Measurements from ENCODE around the gene TRIP4.

TRIP4 gene

GRCh38 chr15:64387562-64388168 is at the start of gene TRIP4:
Gene TRIP4, plus strand, starts transcription at chr15:64387836. Its CDS starts 28 bp downstream, at chr15:64387864.
- Histone ChIP-seq H3K4me3 (peak within 1 kb of the TSS; percentile 69 to 85), H3K4me1 (peaks cover 0 to 17% (median 11%) of the 10 kb centered on the region in 4 donors), H3K27me3 (no peaks in the 10 kb centered on the region), H3K9me3 (no peaks in the 10 kb centered on the region), H3K36me3 (peaks cover 0 to 20% (median 0%) of the 10 kb centered on the region in 3 donors), H3K27ac (peak within 1 kb of the TSS; percentile 71 to 76)
- intact Hi-C loops (cut with DNase I; ENCODE audit: low total_unique reads) = no loop called here
- TF ChIP-seq CTCF (IDR thresholded peaks at IDR 0.05) = no peak
- DNase-seq = peak; percentile 96 to 97

- H3K4me3 ChIP-seq = no peak overlapping the region
- H3K27me3 ChIP-seq = no peaks in the 10 kb centered on the region
- intact Hi-C loops (cut with DNase I; ENCODE audit: low total_unique reads) = no loop called here
- TF ChIP-seq CTCF (IDR thresholded peaks at IDR 0.05) = no peak
- no peaks in the 10 kb centered on the region for H3K4me1 ChIP-seq
- no peak for DNase-seq
- H3K9me3 ChIP-seq = no peaks in the 10 kb centered on the region
- H3K36me3 ChIP-seq = peaks cover 0 to 13% (median 0%) of the 10 kb centered on the region in 3 donors
- no peak overlapping the region for H3K27ac ChIP-seq
These were observed 47.3 kb upstream of the TRIP4 start for GRCh38 chr15:64340355-64340754.

DNA sequence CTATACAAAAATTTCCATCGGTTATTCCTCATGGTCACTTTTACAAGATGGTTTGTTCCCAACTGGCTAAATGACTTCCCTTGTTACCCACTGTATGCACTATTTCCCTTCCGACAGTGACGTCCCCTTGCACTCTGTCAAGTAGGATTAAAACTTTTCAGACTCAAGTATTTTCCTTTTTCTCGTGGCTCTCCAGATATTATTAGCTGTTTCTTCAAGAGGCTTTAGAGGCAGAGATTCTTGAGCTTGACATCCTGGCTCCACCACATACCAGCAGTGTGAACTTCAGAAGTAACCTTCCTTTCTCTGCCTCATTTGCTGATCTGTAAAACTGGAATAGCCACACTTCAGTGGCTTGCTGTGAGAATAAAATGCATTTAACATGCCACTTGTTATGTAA is 45.7 kb upstream of the TRIP4 start:
- Histone ChIP-seq H3K36me3 (peaks cover 0 to 13% (median 0%) of the 10 kb centered on the region in 3 donors), H3K27me3 (no peaks in the 10 kb centered on the region), H3K9me3 (no peaks in the 10 kb centered on the region), H3K27ac (no peak overlapping the region), H3K4me3 (no peak overlapping the region), H3K4me1 (no peaks in the 10 kb centered on the region)
- intact Hi-C loops (cut with DNase I; ENCODE audit: low total_unique reads) = no loop called here
- TF ChIP-seq CTCF (IDR thresholded peaks at IDR 0.05) = no peak
- DNase-seq = no peak

- H3K36me3 ChIP-seq = peaks cover 0 to 13% (median 0%) of the 10 kb centered on the region in 3 donors
- DNase-seq = no peak
- TF ChIP-seq CTCF (IDR thresholded peaks at IDR 0.05) = no peak
- no peaks in the 10 kb centered on the region for H3K27me3 ChIP-seq
- no peak overlapping the region for H3K4me3 ChIP-seq
- H3K9me3 ChIP-seq = no peaks in the 10 kb centered on the region
- H3K27ac ChIP-seq = no peak overlapping the region
- intact Hi-C loops (cut with DNase I; ENCODE audit: low total_unique reads) = no loop called here
- H3K4me1 ChIP-seq = no peaks in the 10 kb centered on the region
These were observed 44.4 kb upstream of the TRIP4 start for GRCh38 chr15:64343222-64343621.

- Histone ChIP-seq H3K4me1 (no peaks in the 10 kb centered on the region), H3K9me3 (no peaks in the 10 kb centered on the region), H3K27me3 (no peaks in the 10 kb centered on the region), H3K36me3 (peaks cover 0 to 13% (median 0%) of the 10 kb centered on the region in 3 donors), H3K4me3 (no peak overlapping the region), H3K27ac (no peak overlapping the region)
- no peak for DNase-seq
- TF ChIP-seq CTCF (IDR thresholded peaks at IDR 0.05) = no peak
- intact Hi-C loops (cut with DNase I; ENCODE audit: low total_unique reads) = no loop called here
These were observed 43.8 kb upstream of the TRIP4 start for GRCh38 chr15:64343841-64344240.
